ENCODE data around the gene PTPN23. TPM values are rescaled to one million over a fixed set of nuclear protein-coding genes. Genes with fewer than 3 reads are reported as not detected.

PTPN23 gene
- total RNA-seq, 3 donors from 2014 or later (not counting 1 experiment from before 2014, with no cell fraction given), result 49.3 to 73.6 (median 52.0) TPM

DNA sequence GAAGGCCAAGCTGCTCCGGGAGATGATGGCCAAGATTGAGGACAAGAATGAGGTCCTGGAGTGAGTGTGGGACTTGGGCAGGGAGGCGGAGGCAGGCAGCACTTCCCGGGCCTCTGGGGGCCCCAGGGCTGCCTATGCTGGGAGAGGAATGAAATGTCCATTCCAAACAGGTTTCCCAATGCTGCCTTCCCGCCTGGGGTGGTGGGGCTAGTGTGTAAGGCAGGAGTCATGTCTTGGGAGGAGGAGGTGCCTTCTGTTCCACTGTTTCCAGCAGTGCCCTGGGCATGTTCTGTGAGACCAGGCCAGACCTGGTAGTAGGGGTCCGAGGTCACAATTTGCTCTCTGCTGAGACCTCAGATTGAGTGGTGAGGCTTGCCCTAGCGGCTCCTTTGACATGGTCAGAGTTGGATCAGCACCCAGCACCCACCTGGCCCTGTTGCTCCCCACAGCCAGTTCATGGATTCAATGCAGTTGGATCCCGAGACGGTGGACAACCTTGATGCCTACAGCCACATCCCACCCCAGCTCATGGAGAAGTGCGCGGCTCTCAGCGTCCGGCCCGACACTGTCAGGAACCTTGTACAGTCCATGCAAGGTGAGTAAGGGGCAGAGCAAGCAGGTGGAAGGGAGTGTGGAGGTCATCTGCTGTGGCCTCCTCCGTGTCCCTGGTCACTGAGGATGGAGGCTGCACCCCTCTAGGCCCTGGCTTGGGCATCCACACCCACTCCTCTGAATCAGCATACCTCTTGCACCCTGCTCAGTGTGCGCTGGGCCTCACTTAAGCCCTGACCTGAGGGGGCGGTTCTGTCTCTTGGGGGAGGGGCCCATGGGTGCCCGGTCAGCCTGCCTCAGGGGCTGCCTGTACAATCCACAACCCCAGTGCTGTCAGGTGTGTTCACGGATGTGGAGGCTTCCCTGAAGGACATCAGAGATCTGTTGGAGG, 27.3 kb downstream of the PTPN23 start:
- WGBS (ENCODE audit: insufficient coverage), result 94% methylated on average over 18 of the region's 18 CpGs
- Mint-ChIP-seq H3K4me3 (no peak overlapping the region), H3K4me1 (no peaks in the 10 kb centered on the region), H3K36me3 (no peaks in the 10 kb centered on the region), H3K9me3 (no peaks in the 10 kb centered on the region), H3K27ac (peak overlapping the region in 1 of 2 donors; percentile 31), H3K27me3 (ENCODE audit: low read depth in 2 of 2) (no peaks in the 10 kb centered on the region)
- DNase-seq (no peak), ATAC-seq (no peak)
- H3K9me3 ChIP-seq (ENCODE audit: control insufficient read depth, insufficient read depth, low read length), result no peaks in the 10 kb centered on the region
- intact Hi-C loops (cut with micrococcal nuclease), result no loop called here
- peaks cover 69% of the 10 kb centered on the region for H3K36me3 ChIP-seq (ENCODE audit: control insufficient read depth, insufficient read depth, low read length)
- H3K4me1 ChIP-seq (ENCODE audit: control insufficient read depth, insufficient read depth, low read length), result no peaks in the 10 kb centered on the region
- H3K27me3 ChIP-seq (ENCODE audit: control insufficient read depth, insufficient read depth, low read length), result no peaks in the 10 kb centered on the region
- no peak overlapping the region for H3K4me3 ChIP-seq (ENCODE audit: low read length)
- H3K27ac ChIP-seq (ENCODE audit: low read length), result no peak overlapping the region
- TF ChIP-seq, protein P1, sequence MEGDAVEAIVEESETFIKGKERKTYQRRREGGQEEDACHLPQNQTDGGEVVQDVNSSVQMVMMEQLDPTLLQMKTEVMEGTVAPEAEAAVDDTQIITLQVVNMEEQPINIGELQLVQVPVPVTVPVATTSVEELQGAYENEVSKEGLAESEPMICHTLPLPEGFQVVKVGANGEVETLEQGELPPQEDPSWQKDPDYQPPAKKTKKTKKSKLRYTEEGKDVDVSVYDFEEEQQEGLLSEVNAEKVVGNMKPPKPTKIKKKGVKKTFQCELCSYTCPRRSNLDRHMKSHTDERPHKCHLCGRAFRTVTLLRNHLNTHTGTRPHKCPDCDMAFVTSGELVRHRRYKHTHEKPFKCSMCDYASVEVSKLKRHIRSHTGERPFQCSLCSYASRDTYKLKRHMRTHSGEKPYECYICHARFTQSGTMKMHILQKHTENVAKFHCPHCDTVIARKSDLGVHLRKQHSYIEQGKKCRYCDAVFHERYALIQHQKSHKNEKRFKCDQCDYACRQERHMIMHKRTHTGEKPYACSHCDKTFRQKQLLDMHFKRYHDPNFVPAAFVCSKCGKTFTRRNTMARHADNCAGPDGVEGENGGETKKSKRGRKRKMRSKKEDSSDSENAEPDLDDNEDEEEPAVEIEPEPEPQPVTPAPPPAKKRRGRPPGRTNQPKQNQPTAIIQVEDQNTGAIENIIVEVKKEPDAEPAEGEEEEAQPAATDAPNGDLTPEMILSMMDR (IDR thresholded peaks at IDR 0.05), result no peak

DNA sequence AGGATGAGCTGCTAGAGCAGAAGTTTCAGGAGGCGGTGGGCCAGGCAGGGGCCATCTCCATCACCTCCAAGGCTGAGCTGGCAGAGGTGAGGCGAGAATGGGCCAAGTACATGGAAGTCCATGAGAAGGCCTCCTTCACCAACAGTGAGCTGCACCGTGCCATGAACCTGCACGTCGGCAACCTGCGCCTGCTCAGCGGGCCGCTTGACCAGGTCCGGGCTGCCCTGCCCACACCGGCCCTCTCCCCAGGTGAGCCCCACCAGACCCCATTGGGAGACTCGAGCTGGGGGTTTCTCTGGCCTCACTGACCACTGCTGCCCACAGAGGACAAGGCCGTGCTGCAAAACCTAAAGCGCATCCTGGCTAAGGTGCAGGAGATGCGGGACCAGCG, 28.0 kb downstream of the PTPN23 start:
- Histone ChIP-seq H3K9me3 (ENCODE audit: control insufficient read depth, insufficient read depth, low read length) (no peaks in the 10 kb centered on the region), H3K4me1 (ENCODE audit: control insufficient read depth, insufficient read depth, low read length) (no peaks in the 10 kb centered on the region), H3K27me3 (ENCODE audit: control insufficient read depth, insufficient read depth, low read length) (no peaks in the 10 kb centered on the region), H3K27ac (ENCODE audit: low read length) (no peak overlapping the region), H3K36me3 (ENCODE audit: control insufficient read depth, insufficient read depth, low read length) (peaks cover 76% of the 10 kb centered on the region), H3K4me3 (ENCODE audit: low read length) (no peak overlapping the region)
- ATAC-seq, result no peak
- H3K4me1 Mint-ChIP-seq, result no peaks in the 10 kb centered on the region
- intact Hi-C loops (cut with micrococcal nuclease), result no loop called here
- no peaks in the 10 kb centered on the region for H3K27me3 Mint-ChIP-seq (ENCODE audit: low read depth in 2 of 2)
- 96% methylated on average over 15 of the region's 15 CpGs for WGBS (ENCODE audit: insufficient coverage)
- no peaks in the 10 kb centered on the region for H3K9me3 Mint-ChIP-seq
- TF ChIP-seq, protein P1 (IDR thresholded peaks at IDR 0.05), result no peak
- no peak overlapping the region for H3K4me3 Mint-ChIP-seq
- no peaks in the 10 kb centered on the region for H3K36me3 Mint-ChIP-seq
- DNase-seq, result no peak
- H3K27ac Mint-ChIP-seq, result no peak overlapping the region

DNA sequence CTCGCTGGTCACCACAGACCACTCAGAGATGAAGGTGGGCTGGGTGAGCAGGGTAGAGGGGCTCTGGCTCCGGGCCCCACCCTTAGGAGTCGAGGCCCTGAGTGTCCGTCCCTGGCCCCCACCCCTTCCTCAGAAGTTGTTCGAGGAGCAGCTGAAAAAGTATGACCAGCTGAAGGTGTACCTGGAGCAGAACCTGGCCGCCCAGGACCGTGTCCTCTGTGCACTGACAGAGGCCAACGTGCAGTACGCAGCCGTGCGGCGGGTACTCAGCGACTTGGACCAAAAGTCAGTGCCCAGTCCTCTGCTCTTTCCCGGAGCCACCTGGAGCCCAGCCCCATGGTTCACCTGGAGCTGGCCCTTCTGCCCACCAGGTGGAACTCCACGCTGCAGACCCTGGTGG, 28.5 kb downstream of the PTPN23 start:
- Mint-ChIP-seq H3K4me1 (no peaks in the 10 kb centered on the region), H3K9me3 (no peaks in the 10 kb centered on the region), H3K27ac (no peak overlapping the region), H3K27me3 (ENCODE audit: low read depth in 2 of 2) (no peaks in the 10 kb centered on the region), H3K4me3 (no peak overlapping the region), H3K36me3 (no peaks in the 10 kb centered on the region)
- Histone ChIP-seq H3K27ac (ENCODE audit: low read length) (no peak overlapping the region), H3K9me3 (ENCODE audit: control insufficient read depth, insufficient read depth, low read length) (no peaks in the 10 kb centered on the region), H3K36me3 (ENCODE audit: control insufficient read depth, insufficient read depth, low read length) (peaks cover 80% of the 10 kb centered on the region), H3K4me3 (ENCODE audit: low read length) (no peak overlapping the region), H3K27me3 (ENCODE audit: control insufficient read depth, insufficient read depth, low read length) (no peaks in the 10 kb centered on the region), H3K4me1 (ENCODE audit: control insufficient read depth, insufficient read depth, low read length) (no peaks in the 10 kb centered on the region)
- intact Hi-C loops (cut with micrococcal nuclease), result no loop called here
- 95% methylated on average over 15 of the region's 15 CpGs for WGBS (ENCODE audit: insufficient coverage)
- DNase-seq (no peak), ATAC-seq (no peak)
- TF ChIP-seq, protein P1 (IDR thresholded peaks at IDR 0.05), result no peak

Measured in natural killer cell (primary cell).